ENCODE data around the gene PTPRK. TPM values are rescaled to one million over a fixed set of nuclear protein-coding genes. Genes with fewer than 3 reads are reported as not detected.

The PTPRK gene
- polyA plus RNA-seq, 1 donor from 2014 or later = 10.2 TPM

DNA sequence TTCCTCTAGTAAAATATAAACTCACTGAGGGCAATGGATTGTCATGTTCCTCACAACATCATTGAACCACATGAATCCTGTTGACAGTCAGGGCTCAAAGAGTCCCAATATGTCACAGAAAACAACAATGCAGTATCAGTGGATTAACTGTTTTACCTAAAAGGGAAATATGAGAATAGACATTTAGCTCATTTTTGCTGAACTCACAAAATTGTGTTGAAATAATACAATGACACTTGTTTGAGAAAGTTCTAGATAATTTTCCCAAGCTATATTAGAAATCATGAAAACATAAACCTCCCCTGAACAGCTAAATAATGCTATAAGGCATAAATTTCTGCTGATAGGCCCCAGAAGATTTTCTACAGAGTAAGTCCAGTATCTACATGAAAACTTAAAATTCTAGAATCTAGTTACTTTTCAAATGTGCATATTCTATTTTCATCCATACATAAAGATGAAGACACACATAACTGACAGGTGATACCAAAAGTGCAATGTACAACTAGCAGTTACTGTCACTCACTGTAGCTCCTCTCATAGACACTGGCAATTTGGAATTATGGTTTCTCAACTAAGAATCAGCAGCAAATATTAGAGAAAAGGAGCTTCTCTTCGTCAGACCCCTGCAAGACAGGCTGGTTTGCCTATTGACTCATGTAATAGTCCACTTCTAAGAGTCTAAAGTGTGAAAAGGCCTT lies 269.9 kb downstream of the PTPRK start:
- H3K36me3 Mint-ChIP-seq = no peaks in the 10 kb centered on the region
- peaks cover 0 to 2% (median 0%) of the 10 kb centered on the region in 3 donors for H3K9me3 Mint-ChIP-seq
- no peak overlapping the region for H3K4me3 Mint-ChIP-seq
- peaks cover 0 to 9% (median 0%) of the 10 kb centered on the region in 3 donors for H3K4me1 Mint-ChIP-seq
- H3K27me3 Mint-ChIP-seq = no peaks in the 10 kb centered on the region
- no peak overlapping the region for H3K27ac Mint-ChIP-seq

DNA sequence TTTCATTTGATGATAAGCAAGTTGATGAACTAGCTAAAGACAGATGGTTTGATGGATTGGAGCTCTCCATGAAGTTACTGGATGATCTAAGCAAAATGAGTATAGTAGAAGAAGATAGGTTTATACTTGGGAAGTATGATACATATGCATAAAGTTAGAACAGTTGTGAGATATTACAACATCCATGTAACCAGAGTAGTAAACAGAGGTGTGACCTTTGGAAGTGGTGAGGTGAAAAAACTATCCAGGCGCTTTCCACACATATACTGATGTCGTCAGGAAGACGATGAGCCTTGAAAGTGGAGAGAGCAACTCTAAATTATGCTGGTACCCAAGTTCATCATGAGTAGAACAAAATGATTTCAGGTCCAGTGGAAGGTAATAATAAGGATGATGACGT lies 271.0 kb downstream of the PTPRK start:
- peaks cover 0 to 2% (median 0%) of the 10 kb centered on the region in 3 donors for H3K9me3 Mint-ChIP-seq
- peak overlapping the region in 1 of 3 donors; percentile 45 for H3K27ac Mint-ChIP-seq
- no peaks in the 10 kb centered on the region for H3K36me3 Mint-ChIP-seq
- peaks cover 0 to 13% (median 2%) of the 10 kb centered on the region in 3 donors for H3K4me1 Mint-ChIP-seq
- no peaks in the 10 kb centered on the region for H3K27me3 Mint-ChIP-seq
- H3K4me3 Mint-ChIP-seq = no peak overlapping the region

DNA sequence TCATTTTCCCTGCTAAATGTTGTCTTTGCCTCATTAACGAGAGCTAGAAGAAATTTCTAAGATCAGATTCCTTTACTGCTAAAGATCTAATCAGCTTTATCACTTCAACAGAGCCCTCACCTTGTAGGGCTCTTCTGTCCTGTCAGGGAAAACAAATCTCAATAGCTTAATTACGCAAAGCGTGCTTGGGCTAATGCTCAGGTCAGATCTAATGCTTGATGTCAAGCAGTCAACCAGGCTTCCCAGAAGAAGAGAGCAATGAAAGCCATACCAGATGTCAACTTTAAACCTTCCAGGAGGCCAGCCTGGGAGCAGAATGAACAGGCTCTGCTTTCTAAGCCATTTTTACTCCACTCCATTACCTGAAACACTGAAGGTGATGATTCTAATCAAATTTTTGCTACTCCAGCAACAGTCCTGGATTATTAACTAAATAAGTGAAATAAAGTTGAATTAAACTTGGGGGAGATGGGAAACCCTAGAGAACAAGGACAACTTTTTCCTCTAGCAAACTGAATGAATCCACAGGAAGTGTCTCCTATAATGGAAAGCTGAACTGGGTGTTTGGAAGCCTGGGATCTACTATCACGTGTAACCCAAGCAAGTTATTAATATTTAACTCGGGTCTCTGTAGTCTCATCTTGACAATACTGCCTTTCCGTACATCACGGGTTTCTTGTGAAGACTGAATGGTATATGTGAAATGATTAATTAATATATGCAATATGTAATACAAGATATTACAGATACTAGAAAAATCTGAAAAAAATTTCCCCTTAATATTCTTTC lies 273.7 kb downstream of the PTPRK start:
- Mint-ChIP-seq H3K27ac (no peak overlapping the region), H3K27me3 (no peaks in the 10 kb centered on the region), H3K36me3 (no peaks in the 10 kb centered on the region), H3K4me3 (no peak overlapping the region), H3K4me1 (peaks cover 0 to 8% (median 2%) of the 10 kb centered on the region in 3 donors), H3K9me3 (peaks cover 0 to 2% (median 0%) of the 10 kb centered on the region in 3 donors)

DNA sequence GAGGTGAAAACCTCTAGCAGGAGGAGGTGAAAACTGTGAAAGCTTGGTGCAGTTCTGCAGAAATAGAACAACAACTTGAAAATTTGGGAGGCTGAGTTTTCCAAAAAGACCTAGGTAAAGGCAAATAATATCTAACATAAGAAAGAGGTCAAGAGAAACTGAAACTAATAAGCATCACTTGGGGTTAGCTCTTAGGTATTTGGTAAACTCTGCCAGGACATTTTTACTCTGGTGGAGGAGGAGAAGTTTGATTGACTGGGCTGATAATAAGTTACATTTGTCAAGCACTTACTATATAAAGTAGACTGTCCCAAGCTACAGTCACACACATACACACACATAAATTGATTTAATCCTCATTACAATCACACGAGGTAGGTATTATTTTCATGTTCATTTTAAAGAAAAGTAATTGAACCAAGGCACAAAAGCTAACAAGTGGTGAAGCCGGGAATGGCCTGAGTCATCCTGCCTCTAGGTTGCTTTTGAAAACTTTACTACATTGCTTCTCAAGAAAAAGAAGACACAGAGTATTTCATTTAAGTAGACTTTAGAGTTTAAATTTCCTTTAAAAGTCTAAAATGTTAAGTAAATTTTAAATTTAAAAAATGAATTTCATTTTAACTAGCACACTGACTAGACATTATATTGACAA lies 275.5 kb downstream of the PTPRK start:
- Mint-ChIP-seq H3K36me3 (no peaks in the 10 kb centered on the region), H3K4me1 (peaks cover 7 to 11% (median 10%) of the 10 kb centered on the region in 3 donors), H3K27ac (no peak overlapping the region), H3K4me3 (no peak overlapping the region), H3K9me3 (peaks cover 0 to 2% (median 0%) of the 10 kb centered on the region in 3 donors), H3K27me3 (no peaks in the 10 kb centered on the region)

DNA sequence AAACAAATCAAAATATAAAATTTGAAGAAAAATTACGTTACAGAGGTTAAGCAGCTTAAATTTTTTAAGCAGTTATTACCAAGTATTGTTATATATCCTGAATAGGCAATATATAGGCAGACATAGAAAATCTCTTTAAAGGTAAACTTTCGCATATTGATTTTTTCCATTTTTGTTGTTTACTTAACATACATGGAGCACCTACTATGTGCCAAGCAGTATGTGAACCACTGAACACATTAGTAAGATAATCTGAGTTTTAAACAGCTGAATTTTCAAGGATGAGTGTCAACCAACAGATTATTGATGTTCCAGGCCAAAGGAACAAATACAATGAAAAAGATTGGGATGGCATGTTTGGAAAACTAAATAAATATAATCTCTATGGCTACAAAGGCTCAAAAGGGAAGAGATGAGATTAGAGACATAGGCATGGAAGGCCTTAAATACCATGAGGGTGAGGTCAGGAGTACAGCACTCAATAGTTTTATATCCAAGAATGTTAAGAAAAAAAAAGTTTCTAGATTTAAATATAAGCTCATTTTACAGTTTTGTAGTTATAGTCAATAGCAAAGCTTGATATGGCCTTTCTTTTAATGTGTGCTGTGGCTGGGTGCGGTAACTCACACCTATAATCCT lies 277.5 kb downstream of the PTPRK start:
- H3K9me3 Mint-ChIP-seq = no peaks in the 10 kb centered on the region
- peaks cover 7 to 13% (median 10%) of the 10 kb centered on the region in 3 donors for H3K4me1 Mint-ChIP-seq
- H3K4me3 Mint-ChIP-seq = no peak overlapping the region
- H3K36me3 Mint-ChIP-seq = no peaks in the 10 kb centered on the region
- H3K27ac Mint-ChIP-seq = no peak overlapping the region
- no peaks in the 10 kb centered on the region for H3K27me3 Mint-ChIP-seq

DNA sequence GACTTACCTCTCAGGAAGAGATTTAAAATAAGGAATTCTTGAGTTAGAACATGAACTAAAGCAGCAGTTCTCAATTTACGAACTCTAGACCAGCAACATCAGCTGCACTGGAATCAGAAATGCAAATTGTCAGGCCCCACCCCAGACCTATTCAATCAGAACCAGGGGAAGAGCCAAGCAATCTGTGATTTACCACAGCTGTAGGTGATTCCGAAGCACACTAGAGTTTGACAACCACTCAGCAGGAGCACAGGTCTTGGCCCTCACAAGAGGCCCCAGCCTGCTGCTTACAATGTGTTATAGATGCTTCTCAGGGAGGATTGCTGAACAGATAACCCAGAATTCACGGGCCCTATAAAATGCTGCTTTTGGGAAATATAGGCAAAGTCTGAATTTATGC lies 279.2 kb downstream of the PTPRK start:
- Mint-ChIP-seq H3K4me3 (peak overlapping the region; percentile 82 to 93 (median 88)), H3K27me3 (no peaks in the 10 kb centered on the region), H3K4me1 (peaks cover 7 to 19% (median 10%) of the 10 kb centered on the region in 3 donors), H3K36me3 (no peaks in the 10 kb centered on the region), H3K27ac (peak overlapping the region; percentile 8 to 94 (median 87)), H3K9me3 (no peaks in the 10 kb centered on the region)

DNA sequence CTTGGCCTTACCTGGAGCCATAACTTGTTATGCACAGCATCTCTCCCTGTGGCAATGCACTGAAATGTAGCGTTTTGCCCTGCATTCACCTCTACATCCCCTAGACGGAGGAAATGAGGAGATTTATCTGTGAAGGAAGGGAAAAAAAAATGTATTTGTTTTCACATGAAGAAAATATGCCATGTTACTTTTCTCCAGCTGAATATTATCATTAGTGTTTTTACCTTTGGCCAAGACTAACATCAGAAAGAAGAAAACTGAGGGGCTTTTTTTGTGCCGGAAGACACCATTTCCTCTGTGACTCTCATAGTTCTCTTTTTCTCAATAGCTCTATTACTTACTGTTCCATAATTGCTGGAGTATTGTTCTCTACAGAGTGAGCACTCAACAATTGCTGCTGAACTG lies 280.4 kb downstream of the PTPRK start:
- Mint-ChIP-seq H3K4me1 (peaks cover 7 to 19% (median 10%) of the 10 kb centered on the region in 3 donors), H3K9me3 (no peaks in the 10 kb centered on the region), H3K36me3 (no peaks in the 10 kb centered on the region), H3K4me3 (peak overlapping the region; percentile 82 to 93 (median 88)), H3K27me3 (no peaks in the 10 kb centered on the region), H3K27ac (peak overlapping the region in 2 of 3 donors; percentile 45 to 71)

DNA sequence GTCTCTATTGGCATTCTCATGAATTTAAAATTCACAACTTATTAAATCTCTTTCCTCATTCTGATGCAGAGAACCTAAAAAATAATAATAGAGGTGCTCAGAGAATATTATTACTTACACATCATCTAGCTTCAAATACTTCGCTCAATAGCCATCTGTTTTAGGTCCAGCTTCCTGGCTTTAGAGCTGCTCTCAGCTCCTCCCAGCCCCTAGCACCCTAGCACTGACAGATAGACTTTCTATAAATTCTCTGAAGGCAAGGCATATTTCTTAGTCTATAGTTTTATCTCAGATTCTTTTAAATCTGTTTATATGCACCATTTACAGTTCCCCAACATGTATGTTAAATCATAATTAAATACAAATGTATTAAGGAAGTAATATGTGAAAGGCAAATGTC lies 281.3 kb downstream of the PTPRK start:
- Mint-ChIP-seq H3K27me3 (no peaks in the 10 kb centered on the region), H3K4me1 (peaks cover 7 to 15% (median 8%) of the 10 kb centered on the region in 3 donors), H3K9me3 (no peaks in the 10 kb centered on the region), H3K4me3 (peak overlapping the region; percentile 33 to 68 (median 44)), H3K36me3 (no peaks in the 10 kb centered on the region), H3K27ac (no peak overlapping the region)

DNA sequence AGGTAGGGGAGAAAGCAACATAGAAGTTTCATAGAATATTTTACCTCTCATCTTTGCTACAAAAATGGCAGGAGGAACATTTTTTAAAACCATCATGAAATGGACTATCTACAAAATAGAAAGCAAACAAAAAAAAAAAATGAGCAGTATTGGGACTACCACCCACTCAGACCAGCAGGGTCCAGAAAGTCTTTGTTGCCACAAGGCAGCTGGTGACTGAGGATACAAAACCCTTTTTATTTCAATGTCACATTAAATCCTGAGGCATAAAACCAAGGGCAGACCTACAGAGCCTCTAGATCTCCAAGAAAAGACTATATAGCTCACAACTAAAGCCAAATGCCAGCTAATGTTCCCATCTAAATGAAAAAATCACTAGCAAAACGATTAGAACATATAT lies 282.2 kb downstream of the PTPRK start:
- H3K27ac Mint-ChIP-seq = no peak overlapping the region
- H3K27me3 Mint-ChIP-seq = no peaks in the 10 kb centered on the region
- no peaks in the 10 kb centered on the region for H3K9me3 Mint-ChIP-seq
- peaks cover 7 to 15% (median 8%) of the 10 kb centered on the region in 3 donors for H3K4me1 Mint-ChIP-seq
- no peaks in the 10 kb centered on the region for H3K36me3 Mint-ChIP-seq
- H3K4me3 Mint-ChIP-seq = peak overlapping the region in 2 of 4 donors; percentile 39 to 65

DNA sequence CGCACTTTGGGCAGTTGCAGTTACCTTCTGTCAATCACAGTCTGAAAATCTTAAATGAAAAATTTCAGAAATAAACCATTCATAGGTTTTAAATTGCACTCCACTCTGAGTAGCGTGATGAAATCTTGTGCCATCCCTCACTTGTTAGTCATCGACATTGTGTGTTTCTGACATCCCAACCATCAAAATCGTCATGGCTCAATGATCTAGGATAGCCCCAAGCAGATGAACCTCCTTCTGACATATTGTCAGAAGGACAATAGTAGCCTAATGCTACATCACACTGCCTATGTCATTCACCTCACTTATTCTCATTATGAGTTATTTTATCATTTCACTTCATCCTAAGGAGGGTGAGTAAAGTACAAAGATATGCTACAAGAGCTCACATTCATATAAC lies 284.8 kb downstream of the PTPRK start:
- Mint-ChIP-seq H3K36me3 (no peaks in the 10 kb centered on the region), H3K27me3 (no peaks in the 10 kb centered on the region), H3K9me3 (no peaks in the 10 kb centered on the region), H3K4me1 (peaks cover 0 to 13% (median 6%) of the 10 kb centered on the region in 3 donors), H3K4me3 (no peak overlapping the region), H3K27ac (no peak overlapping the region)

DNA sequence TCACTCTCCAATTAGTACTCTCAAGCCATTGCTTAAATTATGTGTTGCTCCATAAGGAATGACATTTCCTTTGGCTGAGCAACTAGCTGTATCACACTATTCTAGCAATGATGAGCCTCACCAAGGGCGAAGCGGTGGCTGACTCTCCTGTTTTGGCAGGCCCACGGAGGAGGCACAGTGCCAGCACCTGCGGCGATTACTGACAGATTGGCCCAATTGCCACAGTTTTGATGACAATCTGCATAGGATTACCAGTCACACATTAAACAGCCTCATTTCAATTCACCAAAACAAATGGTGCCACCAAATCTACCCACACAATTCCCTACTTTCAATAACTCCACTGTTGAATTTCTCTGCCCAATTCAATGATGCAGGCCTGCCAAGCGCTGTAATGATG lies 286.9 kb downstream of the PTPRK start:
- no peak overlapping the region for H3K27ac Mint-ChIP-seq
- H3K4me3 Mint-ChIP-seq = no peak overlapping the region
- no peaks in the 10 kb centered on the region for H3K27me3 Mint-ChIP-seq
- peaks cover 0 to 10% (median 0%) of the 10 kb centered on the region in 3 donors for H3K4me1 Mint-ChIP-seq
- no peaks in the 10 kb centered on the region for H3K36me3 Mint-ChIP-seq
- no peaks in the 10 kb centered on the region for H3K9me3 Mint-ChIP-seq

DNA sequence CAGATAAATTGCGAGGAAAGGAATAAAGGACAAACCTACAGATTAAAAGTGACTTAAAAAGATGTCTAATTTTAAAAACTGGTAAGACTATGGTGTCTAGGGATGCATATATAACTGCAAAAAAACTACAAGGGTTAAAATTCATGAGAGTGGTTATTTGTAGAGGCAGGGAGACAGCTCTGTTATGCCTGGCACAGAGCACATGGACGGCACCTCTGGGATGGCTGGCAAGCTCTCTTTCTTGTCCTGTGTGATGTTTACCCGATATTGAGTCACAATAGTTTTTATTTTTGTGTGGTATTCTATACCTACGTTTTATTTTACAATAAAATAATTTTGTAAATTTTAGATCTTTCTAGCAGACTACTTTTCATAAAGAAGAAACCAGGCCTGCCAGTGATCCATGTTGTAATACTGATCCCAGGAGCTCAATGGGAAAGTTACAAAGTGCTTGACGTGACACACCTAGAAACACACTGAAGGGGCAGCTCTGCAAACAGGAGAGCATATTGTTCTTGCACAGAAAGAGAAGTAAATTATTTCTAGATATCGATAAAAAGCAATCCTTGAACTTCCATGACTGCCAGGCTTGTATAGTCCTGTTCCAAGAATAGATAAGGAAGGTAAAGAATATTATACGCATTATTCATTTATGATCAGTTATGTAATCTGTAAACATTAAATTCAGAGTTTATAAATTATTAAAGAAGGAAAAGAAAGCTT lies 290.0 kb downstream of the PTPRK start:
- Mint-ChIP-seq H3K27ac (no peak overlapping the region), H3K4me1 (peaks cover 4 to 11% (median 4%) of the 10 kb centered on the region in 3 donors), H3K27me3 (no peaks in the 10 kb centered on the region), H3K36me3 (no peaks in the 10 kb centered on the region), H3K4me3 (no peak overlapping the region), H3K9me3 (no peaks in the 10 kb centered on the region)

DNA sequence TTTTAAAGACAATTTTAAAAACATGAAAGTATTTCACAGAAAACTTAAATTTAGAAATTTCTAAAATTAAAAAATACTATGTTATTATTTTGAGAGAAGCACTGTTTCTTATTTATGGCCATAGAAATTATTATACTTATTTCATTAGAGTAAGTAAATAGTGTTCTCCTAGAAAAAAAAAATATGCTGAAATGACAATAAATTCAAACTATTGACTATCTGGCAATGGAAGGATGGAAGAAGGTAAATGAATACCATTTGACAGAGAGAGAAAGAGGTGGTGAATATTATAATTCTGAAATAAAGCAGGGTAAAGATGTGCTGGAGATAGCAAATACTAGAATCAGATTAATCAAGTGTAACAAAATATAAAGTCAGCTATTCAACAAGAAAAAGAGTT lies 294.8 kb downstream of the PTPRK start:
- no peaks in the 10 kb centered on the region for H3K27me3 Mint-ChIP-seq
- no peaks in the 10 kb centered on the region for H3K36me3 Mint-ChIP-seq
- peaks cover 0 to 6% (median 0%) of the 10 kb centered on the region in 3 donors for H3K9me3 Mint-ChIP-seq
- H3K4me3 Mint-ChIP-seq = no peak overlapping the region
- no peak overlapping the region for H3K27ac Mint-ChIP-seq
- H3K4me1 Mint-ChIP-seq = peaks cover 4 to 12% (median 5%) of the 10 kb centered on the region in 3 donors

DNA sequence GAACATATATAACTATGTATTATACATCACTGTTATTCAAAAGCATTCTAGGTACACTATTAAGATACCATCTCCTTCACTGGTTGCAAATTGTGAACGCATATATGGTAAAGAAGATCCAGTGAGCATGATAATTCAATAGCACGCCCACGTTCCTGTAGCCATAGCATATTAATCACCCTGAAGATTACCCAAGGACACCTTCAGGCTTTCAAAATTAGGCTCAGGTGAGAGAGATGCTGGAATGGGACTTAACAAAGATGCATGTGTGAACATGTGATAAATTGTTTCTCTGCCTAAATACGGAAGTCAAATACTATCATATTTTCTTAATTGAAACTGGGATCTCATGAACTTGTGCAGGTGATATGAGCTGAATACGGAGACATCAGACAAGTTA lies 303.5 kb downstream of the PTPRK start:
- Mint-ChIP-seq H3K27ac (no peak overlapping the region), H3K27me3 (no peaks in the 10 kb centered on the region)

More for the DNA sequence above, 303.5 kb downstream of the PTPRK start:
- Mint-ChIP-seq H3K9me3 (peaks cover 0 to under 1% (median 0%) of the 10 kb centered on the region in 3 donors), H3K4me3 (no peak overlapping the region), H3K4me1 (peaks cover 0 to 3% (median 0%) of the 10 kb centered on the region in 3 donors), H3K36me3 (peaks cover 4% of the 10 kb centered on the region)
